LNCaP clone FGC (cell line): Measurements from ENCODE around the gene PIP5K1B.

Experiments used
- DNase-seq: peaks from one replicate; pipeline ENCODE4 v3.0.0-alpha.2; 2011; ENCODE audit warnings: low read depth
- H3K4me3 ChIP-seq: 2 replicates; pipeline ENCODE4 v1.5.1; 2011; ENCODE audit warnings: mild to moderate bottlenecking, low read depth, low read length, control low read depth
- CTCF ChIP-seq: IDR thresholded peaks from 2 replicates; pipeline ENCODE4 v1.5.1; 2012; ENCODE audit warnings: mild to moderate bottlenecking; ENCODE audit not compliant: control insufficient read depth, insufficient read depth; ENCODE audit errors: extremely low read depth

PIP5K1B gene

GRCh38 chr9:68793605-68794343 is 88.7 kb downstream of the PIP5K1B start:
- DNase-seq: no peak
- H3K4me3 ChIP-seq: no peak overlapping the region
- no peak for TF ChIP-seq CTCF

DNA sequence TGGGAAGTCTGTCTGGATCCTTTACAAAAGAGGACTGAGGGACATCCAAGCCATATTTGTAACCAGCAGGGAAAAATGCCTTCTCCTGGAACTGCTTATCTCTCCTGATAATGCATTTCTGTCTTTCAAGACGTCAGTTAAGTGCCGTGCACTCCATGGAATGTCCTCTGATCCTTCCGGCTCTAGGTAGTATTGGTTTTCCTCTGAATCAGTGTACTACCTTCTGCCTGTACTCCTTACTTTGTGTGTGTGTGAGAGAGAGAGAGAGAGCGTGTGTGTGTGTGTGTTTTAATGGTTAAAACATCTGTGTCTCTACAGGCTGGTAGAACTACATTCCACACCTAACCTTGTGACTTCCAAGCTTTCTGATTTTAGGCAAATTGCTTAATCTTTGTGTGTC is 89.9 kb downstream of the PIP5K1B start:
- DNase-seq: no peak
- no peak overlapping the region for H3K4me3 ChIP-seq
- TF ChIP-seq CTCF: no peak

GRCh38 chr9:68795411-68795810 is 90.4 kb downstream of the PIP5K1B start:
- DNase-seq: no peak
- TF ChIP-seq CTCF: no peak
- no peak overlapping the region for H3K4me3 ChIP-seq

GRCh38 chr9:68797116-68797515 is 92.1 kb downstream of the PIP5K1B start:
- DNase-seq: no peak
- TF ChIP-seq CTCF: no peak
- no peak overlapping the region for H3K4me3 ChIP-seq

DNA sequence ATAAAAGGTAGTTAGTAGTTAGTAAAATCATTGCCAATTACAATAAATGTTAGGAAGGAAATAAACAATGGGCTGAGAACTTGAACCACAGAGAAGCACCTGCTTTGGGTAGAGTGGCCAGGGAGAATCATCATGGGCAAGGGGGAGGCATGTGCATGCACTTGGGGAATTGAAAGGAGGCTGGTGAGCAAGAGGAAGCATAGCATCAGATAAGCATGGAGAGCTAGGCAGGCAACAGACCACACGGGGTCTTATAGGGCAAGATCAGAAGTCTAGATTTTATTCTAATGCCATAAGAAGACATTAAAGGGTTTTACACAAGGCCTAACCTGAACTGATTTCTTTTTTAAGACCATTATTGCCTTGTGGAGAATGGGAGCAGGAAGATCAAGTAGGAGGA is 93.4 kb downstream of the PIP5K1B start:
- H3K4me3 ChIP-seq: no peak overlapping the region
- DNase-seq: no peak
- no peak for TF ChIP-seq CTCF

GRCh38 chr9:68800836-68801235 is 95.8 kb downstream of the PIP5K1B start:
- no peak for DNase-seq
- no peak for TF ChIP-seq CTCF
- no peak overlapping the region for H3K4me3 ChIP-seq

DNA sequence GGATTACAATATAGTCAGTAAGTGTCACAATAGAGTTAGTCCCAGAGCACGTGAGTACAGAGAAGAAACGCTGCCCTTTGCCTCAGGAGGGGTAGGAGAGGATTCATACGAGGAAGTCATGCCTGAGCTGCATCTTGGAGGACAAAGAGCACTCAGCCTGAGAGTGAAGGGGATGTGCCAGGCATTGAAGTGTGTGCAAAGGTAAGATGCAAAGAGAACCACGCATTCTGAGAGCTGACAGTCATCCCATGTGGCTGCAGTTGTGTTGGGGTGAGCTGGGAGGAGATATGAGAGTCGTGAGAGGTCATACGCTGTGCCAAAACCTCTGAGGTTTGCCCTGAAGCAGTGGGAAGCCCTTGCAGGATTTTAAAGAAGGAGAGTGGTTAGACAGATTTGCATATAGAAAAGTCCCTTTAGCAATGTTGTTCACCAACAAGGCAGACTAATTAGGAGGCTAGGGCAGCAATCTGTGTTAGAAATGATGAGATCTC is 97.5 kb downstream of the PIP5K1B start:
- no peak for DNase-seq
- H3K4me3 ChIP-seq: no peak overlapping the region

More for the DNA sequence above, 97.5 kb downstream of the PIP5K1B start:
- TF ChIP-seq CTCF: no peak
